T-helper 2 cell treated with Interferon-gamma antibody and Interleukin-4, amounts not matched to agents 5 μg/mL and 100 μg/mL, for 36 hours (primary cell): ENCODE data around the gene PSG6.
"Not testable (repeated sequence)": the region's sequence is repeated elsewhere in the genome, so short reads cannot be mapped to it uniquely, and the experiment has no call there.

Experiments
- DNase-seq: peaks from one replicate; pipeline ENCODE4 v3.0.0; 2021; ENCODE audit warnings: low spot score
- H3K27ac Mint-ChIP-seq: one replicate; pipeline ENCODE4 v1.8.0; 2021; ENCODE audit warnings: mild to moderate bottlenecking, mixed read lengths
- H3K27me3 Mint-ChIP-seq: one replicate; pipeline ENCODE4 v1.8.0; 2021; ENCODE audit warnings: low read depth, mixed read lengths
- H3K36me3 Mint-ChIP-seq: one replicate; pipeline ENCODE4 v1.8.0; 2021; ENCODE audit warnings: low read depth, mixed read lengths
- H3K4me1 Mint-ChIP-seq: one replicate; pipeline ENCODE4 v1.8.0; 2021; ENCODE audit warnings: low read depth, mixed read lengths
- H3K4me3 Mint-ChIP-seq: one replicate; pipeline ENCODE4 v1.8.0; 2022; ENCODE audit warnings: mild to moderate bottlenecking, moderate library complexity, mixed read lengths
- H3K9me3 Mint-ChIP-seq: one replicate; pipeline ENCODE4 v1.8.0; 2021; ENCODE audit warnings: mixed read lengths

PSG6 gene

GRCh38 chr19:42853231-42853630, 64.5 kb downstream of the PSG6 start:
- not testable (repeated sequence) for DNase-seq, H3K9me3 Mint-ChIP-seq, H3K4me3 Mint-ChIP-seq

DNA sequence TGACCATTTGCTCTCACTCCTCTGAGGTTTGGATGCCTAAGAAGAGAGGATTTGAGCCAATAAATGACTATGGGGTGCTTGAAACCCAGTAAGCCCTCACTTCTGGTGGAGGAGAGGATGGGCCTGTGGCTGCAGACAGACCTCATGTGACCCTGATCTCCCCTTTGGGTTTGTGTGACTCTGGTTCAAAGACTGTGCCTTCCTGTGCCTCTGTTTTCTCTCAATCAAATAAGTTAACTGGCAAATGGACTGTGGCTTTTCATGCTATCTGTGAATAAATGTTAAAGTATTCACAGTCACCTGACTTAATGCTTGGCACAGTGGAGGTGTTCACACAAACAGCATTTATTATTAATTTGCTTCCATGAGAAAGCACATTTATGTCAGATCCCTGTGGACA, 64.9 kb downstream of the PSG6 start:
- not testable (repeated sequence) for H3K36me3 Mint-ChIP-seq, H3K4me3 Mint-ChIP-seq, H3K9me3 Mint-ChIP-seq, H3K4me1 Mint-ChIP-seq, H3K27ac Mint-ChIP-seq, DNase-seq, H3K27me3 Mint-ChIP-seq

More at GRCh38 chr19:42853231-42853630, 64.5 kb downstream of the PSG6 start:
- not testable (repeated sequence) for H3K27ac Mint-ChIP-seq, H3K27me3 Mint-ChIP-seq, H3K4me1 Mint-ChIP-seq, H3K36me3 Mint-ChIP-seq
